Mesodermal cell (in vitro differentiated cells): ENCODE data around the gene FAM20C.

Experiments
- H3K27ac ChIP-seq: 2 replicates; pipeline ENCODE4 v1.7.0; 2013; ENCODE audit warnings: mild to moderate bottlenecking, low read depth, low read length, moderate library complexity; ENCODE audit not compliant: severe bottlenecking
- H3K36me3 ChIP-seq: 2 replicates; pipeline ENCODE4 v1.7.1; 2013; ENCODE audit warnings: mild to moderate bottlenecking, low read length, moderate library complexity; ENCODE audit not compliant: control insufficient read depth, insufficient read depth
- H3K4me1 ChIP-seq: one replicate; pipeline ENCODE4 v1.7.1; 2013; ENCODE audit warnings: mild to moderate bottlenecking, low read length; ENCODE audit not compliant: insufficient read depth, control insufficient read depth, poor library complexity, severe bottlenecking
- H3K4me3 ChIP-seq: 2 replicates; pipeline ENCODE4 v1.7.0; 2013; ENCODE audit warnings: low read length, control low read depth, mild to moderate bottlenecking; ENCODE audit not compliant: insufficient read depth, poor library complexity, severe bottlenecking; ENCODE audit errors: extremely low read depth
- H3K9me3 ChIP-seq: 2 replicates; pipeline ENCODE4 v1.7.1; 2013; ENCODE audit warnings: mild to moderate bottlenecking, low read length, moderate library complexity; ENCODE audit not compliant: control insufficient read depth
- WGBS, 2 experiments: methylation state at CpG; one replicate each; pipeline ENCODE4 v1.1.5; 2013; ENCODE audit warnings: missing lambda C conversion rate in 2 of 2; ENCODE audit not compliant: insufficient coverage in 2 of 2; 5-methylcytosine and 5-hydroxymethylcytosine counted together

The FAM20C gene

GRCh38 chr7:159370-160270, 32.8 kb upstream of the FAM20C start:
- peaks cover 5% of the 10 kb centered on the region for H3K4me1 ChIP-seq
- no peaks in the 10 kb centered on the region for H3K9me3 ChIP-seq
- 91% methylated on average over 44 to 49 of the region's 50 CpGs for WGBS, 2 experiments
- no peaks in the 10 kb centered on the region for H3K36me3 ChIP-seq
- no peak overlapping the region for H3K27ac ChIP-seq
- H3K4me3 ChIP-seq = no peak overlapping the region

DNA sequence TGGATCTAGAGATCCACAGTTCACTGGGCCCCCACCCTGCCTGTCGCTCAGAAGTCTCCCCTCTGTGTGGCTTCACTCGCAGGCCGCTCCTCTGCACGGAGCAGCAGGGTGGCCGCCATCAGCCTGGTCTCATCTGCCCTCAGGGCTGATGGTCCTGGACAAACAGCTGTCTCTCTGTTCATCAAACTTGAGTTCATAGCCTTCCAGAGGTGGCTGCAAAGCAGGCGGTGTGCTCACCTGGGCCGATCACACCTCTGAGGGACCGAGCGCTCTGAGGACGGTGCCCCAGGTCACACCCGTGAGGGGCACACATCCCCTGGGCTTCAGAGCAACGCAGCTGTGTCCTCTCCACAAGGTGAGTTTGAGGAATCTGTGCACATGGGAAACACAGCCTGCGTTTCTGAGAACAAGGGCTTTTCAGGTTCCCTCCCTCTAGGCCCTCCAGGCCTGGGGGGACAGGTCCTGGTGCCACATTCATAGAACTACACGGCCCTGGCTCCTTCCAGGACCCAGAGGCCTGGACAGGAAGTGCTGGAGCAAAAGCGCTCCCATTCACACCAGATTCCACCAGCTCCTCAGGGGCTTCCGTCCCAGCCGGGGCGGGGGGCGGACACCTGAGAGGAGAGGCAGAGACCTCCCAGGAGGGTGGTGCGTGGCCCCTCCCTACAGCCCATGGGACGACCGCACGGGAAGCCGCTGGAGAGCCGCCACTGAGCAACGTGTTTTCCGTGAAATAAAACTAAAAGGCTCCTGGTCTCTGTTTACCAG, 31.2 kb upstream of the FAM20C start:
- Histone ChIP-seq H3K4me1 (peaks cover 4% of the 10 kb centered on the region), H3K4me3 (no peak overlapping the region), H3K27ac (no peak overlapping the region), H3K36me3 (no peaks in the 10 kb centered on the region), H3K9me3 (no peaks in the 10 kb centered on the region)
- 88 to 96% methylated on average over 17 to 18 of the region's 27 CpGs for WGBS, 2 experiments

DNA sequence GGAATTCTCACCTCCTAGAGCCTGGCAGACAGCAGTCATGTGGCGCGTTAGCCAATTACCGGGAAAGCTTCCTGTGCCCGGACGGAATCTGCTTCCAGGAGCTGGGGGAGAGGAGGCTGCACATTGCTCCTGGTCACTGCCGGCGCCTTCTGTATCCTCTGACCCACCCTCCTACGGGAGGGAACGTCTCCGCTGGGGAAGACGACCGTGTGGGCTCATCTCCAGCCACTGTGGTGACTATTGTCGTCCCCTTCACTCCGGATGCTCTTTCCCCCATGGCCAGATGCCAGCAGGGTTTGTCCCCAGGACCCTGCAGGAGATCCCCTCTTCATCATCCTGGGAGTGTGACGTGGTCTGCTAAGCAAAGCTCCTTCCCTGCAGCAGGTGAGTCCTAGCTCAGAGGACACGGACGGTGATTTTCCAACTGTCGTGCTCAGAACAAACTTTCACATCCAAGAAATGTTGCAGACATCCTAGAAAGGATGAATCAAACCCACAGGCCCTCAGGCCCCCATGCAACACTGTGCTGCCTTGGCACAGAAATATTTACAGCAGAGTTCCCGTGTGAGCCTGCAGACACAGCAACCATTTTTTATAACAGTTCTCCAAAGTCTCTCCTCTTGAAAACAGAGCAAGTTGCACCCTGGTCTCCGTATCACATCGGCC, 29.6 kb upstream of the FAM20C start:
- no peaks in the 10 kb centered on the region for H3K36me3 ChIP-seq
- WGBS, 2 experiments = 85 to 91% methylated on average over 21 of the region's 21 CpGs
- no peaks in the 10 kb centered on the region for H3K9me3 ChIP-seq
- peaks cover 4% of the 10 kb centered on the region for H3K4me1 ChIP-seq
- no peak overlapping the region for H3K4me3 ChIP-seq
- H3K27ac ChIP-seq = no peak overlapping the region

DNA sequence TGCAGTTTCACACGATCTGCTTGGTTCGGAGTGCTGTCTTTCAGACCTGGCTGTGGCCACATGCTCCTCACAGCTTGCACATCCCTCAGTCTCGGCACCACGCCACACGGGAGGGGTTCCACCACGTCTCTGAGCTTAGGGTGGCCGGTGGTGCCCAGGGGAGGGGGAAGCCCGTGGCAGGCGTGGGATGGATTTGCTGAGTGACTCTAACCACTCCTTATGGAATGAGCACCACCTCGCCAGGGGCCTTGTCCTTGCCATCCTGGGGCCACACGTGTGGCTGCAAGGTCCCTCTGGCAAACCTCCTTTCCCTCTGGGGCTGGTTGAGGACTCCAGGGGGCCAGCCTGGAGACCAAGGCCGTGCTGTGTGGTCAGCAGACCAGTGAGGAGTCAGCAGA, 29.1 kb upstream of the FAM20C start:
- WGBS, 2 experiments = 84 to 97% methylated on average over 7 to 11 of the region's 12 CpGs
- Histone ChIP-seq H3K9me3 (no peaks in the 10 kb centered on the region), H3K27ac (no peak overlapping the region), H3K36me3 (no peaks in the 10 kb centered on the region), H3K4me3 (no peak overlapping the region), H3K4me1 (peaks cover 4% of the 10 kb centered on the region)

DNA sequence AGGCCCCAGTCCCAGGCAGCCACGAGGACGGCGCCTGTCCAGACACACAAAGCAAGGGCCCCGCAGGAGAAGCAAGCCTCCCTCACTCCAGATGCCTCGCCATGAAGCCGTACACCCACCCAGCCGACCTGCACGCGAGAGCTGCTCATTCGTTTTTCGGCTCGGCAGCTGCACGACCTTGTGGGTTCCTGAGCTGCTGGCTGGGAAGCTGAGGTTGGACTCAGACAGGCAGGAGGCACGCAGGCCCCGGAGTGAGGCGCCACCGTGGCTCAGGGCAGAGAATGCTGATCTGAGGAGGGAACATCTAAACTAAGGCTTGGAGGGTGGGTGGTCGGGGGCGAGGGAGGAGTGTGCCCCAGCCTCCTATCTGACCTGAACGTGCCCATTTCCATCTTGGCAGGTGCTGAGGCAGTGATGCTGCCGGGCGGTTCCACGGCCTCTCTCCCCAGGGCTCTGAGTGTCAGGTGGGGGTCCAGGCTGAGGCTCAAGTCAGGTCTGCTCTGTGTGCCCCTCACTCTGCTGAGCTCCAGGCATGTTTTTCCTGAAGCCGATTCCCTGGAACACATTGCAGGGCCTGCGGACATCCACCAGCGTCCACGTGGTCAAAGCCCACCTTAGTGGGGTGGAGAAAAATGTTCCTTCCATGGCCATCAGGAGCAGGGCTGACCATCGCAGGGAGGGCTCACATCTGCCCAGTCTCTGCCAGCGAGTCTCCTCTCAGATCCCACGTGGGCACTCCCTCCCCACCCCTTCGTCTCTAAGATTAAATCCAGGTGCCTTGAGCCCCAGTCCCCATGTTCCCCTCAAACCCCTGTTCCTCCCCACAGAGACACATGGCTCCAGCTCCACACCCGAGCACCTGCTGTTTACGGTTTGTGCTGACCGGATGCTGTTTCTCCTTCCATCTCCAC, 28.1 kb upstream of the FAM20C start:
- Histone ChIP-seq H3K27ac (no peak overlapping the region), H3K4me3 (no peak overlapping the region), H3K4me1 (peaks cover 4% of the 10 kb centered on the region), H3K36me3 (no peaks in the 10 kb centered on the region), H3K9me3 (no peaks in the 10 kb centered on the region)
- 91 to 94% methylated on average over 25 to 34 of the region's 34 CpGs for WGBS, 2 experiments

- WGBS, 2 experiments = 91 to 97% methylated on average over 9 of the region's 13 CpGs
- Histone ChIP-seq H3K36me3 (no peaks in the 10 kb centered on the region), H3K9me3 (no peaks in the 10 kb centered on the region), H3K27ac (no peak overlapping the region), H3K4me1 (peaks cover 4% of the 10 kb centered on the region), H3K4me3 (no peak overlapping the region)
Observed at GRCh38 chr7:164882-165660, 27.3 kb upstream of the FAM20C start.

DNA sequence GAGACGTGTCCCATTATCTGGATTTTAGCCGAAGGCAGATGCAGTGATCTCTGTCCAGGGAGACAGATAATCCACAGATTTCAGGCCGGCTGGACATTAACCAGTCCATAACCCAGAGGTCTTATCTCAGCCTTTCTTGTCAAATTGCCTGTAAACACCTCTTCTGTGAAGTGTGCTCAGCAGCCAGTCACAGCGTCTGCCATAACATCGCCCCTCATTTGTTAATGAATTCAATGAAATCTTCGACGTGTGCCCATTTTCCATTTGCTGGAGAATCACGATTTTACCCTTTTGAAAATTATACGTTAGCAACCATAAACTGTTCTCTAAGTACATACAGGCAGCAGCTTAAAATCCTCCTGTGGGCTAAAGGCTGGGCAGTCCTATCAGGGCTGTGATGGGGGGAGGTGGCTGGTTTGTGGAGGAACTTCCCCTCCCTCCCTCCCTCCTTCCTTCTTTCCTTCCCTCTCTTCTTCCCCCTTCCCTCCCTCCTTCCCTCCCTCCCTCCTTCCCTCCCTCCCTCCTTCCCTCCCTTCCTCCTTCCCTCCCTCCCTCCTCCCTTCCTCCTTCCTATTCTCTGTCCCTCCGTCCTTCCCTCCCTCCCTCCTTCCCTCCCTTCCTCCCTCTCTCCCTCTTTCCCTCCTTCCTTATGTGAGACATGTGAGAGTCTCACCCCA, 26.6 kb upstream of the FAM20C start:
- peak overlapping the region; percentile 57 for H3K27ac ChIP-seq
- 74% methylated on average over 7 to 8 of the region's 10 CpGs for WGBS, 2 experiments
- H3K4me3 ChIP-seq = no peak overlapping the region
- H3K36me3 ChIP-seq = no peaks in the 10 kb centered on the region
- H3K9me3 ChIP-seq = no peaks in the 10 kb centered on the region
- H3K4me1 ChIP-seq = peaks cover 4% of the 10 kb centered on the region

GRCh38 chr7:166338-167060, 25.9 kb upstream of the FAM20C start:
- H3K27ac ChIP-seq = peak overlapping the region; percentile 57
- WGBS, 2 experiments = 82 to 86% methylated on average over 15 to 18 of the region's 18 CpGs

More at GRCh38 chr7:166338-167060, 25.9 kb upstream of the FAM20C start:
- H3K4me3 ChIP-seq = no peak overlapping the region
- H3K9me3 ChIP-seq = no peaks in the 10 kb centered on the region
- H3K4me1 ChIP-seq = peaks cover 4% of the 10 kb centered on the region
- H3K36me3 ChIP-seq = no peaks in the 10 kb centered on the region
